ENCODE data around the gene PAWR. TPM values are rescaled to one million over a fixed set of nuclear protein-coding genes. Genes with fewer than 3 reads are reported as not detected.

PAWR gene
- total and polyA plus RNA-seq, 2 of the 13 experiments (the other 11 are each of a cell fraction or from before 2014, with no cell fraction given) = 29.1 to 36.1 TPM

GRCh38 chr12:79547044-79547734 is 143.6 kb downstream of the PAWR start (continued):
- TF ChIP-seq, protein P1, sequence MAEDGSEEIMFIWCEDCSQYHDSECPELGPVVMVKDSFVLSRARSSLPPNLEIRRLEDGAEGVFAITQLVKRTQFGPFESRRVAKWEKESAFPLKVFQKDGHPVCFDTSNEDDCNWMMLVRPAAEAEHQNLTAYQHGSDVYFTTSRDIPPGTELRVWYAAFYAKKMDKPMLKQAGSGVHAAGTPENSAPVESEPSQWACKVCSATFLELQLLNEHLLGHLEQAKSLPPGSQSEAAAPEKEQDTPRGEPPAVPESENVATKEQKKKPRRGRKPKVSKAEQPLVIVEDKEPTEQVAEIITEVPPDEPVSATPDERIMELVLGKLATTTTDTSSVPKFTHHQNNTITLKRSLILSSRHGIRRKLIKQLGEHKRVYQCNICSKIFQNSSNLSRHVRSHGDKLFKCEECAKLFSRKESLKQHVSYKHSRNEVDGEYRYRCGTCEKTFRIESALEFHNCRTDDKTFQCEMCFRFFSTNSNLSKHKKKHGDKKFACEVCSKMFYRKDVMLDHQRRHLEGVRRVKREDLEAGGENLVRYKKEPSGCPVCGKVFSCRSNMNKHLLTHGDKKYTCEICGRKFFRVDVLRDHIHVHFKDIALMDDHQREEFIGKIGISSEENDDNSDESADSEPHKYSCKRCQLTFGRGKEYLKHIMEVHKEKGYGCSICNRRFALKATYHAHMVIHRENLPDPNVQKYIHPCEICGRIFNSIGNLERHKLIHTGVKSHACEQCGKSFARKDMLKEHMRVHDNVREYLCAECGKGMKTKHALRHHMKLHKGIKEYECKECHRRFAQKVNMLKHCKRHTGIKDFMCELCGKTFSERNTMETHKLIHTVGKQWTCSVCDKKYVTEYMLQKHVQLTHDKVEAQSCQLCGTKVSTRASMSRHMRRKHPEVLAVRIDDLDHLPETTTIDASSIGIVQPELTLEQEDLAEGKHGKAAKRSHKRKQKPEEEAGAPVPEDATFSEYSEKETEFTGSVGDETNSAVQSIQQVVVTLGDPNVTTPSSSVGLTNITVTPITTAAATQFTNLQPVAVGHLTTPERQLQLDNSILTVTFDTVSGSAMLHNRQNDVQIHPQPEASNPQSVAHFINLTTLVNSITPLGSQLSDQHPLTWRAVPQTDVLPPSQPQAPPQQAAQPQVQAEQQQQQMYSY (CRISPR knock-in tag; IDR thresholded peaks at IDR 0.05) = 0 out of 2 replicates have a peak, but pooled peaks have one; percentile 44
- 0 out of 2 replicates have a peak, but pooled peaks have one; percentile 9 for TF ChIP-seq ZNF441 (CRISPR knock-in tag; IDR thresholded peaks at IDR 0.05; ENCODE audit: borderline replicate concordance)
- TF ChIP-seq ZBTB7B (CRISPR knock-in tag; IDR thresholded peaks at IDR 0.05) = peak; percentile 28; the same call in 1 of the 2 replicates
- TF ChIP-seq SOX13 (IDR thresholded peaks at IDR 0.05) = peak; percentile 63
- peak in 1 of 2 experiments; percentile 85; a peak in 2 of 4 replicates for TF ChIP-seq SOX13 (CRISPR knock-in tag; conservative IDR thresholded peaks at IDR 0.05 in 1 of 2, IDR thresholded peaks at IDR 0.05 in 1 of 2)
- TF ChIP-seq JUNB (CRISPR knock-in tag; IDR thresholded peaks at IDR 0.05; ENCODE audit: borderline replicate concordance) = peak; percentile 76
- no peak for TF ChIP-seq NR3C1 (CRISPR knock-in tag; IDR thresholded peaks at IDR 0.05)
- no peak for TF ChIP-seq ONECUT2 (CRISPR knock-in tag; IDR thresholded peaks at IDR 0.05)
- TF ChIP-seq MED1 (CRISPR knock-in tag; IDR thresholded peaks at IDR 0.05) = peak; percentile 87
- TF ChIP-seq ARID2 (CRISPR knock-in tag; IDR thresholded peaks at IDR 0.05; ENCODE audit: borderline replicate concordance) = no peak
- TF ChIP-seq POGK (CRISPR knock-in tag; conservative IDR thresholded peaks at IDR 0.05) = 0 out of 2 replicates have a peak, but pooled peaks have one; percentile 3
- TF ChIP-seq FOXO1 (CRISPR knock-in tag; IDR thresholded peaks at IDR 0.05) = peak; percentile 42; the same call in 1 of the 2 replicates
- no peak for TF ChIP-seq NR2F1 (CRISPR knock-in tag; IDR thresholded peaks at IDR 0.05)
- TF ChIP-seq, protein P2, sequence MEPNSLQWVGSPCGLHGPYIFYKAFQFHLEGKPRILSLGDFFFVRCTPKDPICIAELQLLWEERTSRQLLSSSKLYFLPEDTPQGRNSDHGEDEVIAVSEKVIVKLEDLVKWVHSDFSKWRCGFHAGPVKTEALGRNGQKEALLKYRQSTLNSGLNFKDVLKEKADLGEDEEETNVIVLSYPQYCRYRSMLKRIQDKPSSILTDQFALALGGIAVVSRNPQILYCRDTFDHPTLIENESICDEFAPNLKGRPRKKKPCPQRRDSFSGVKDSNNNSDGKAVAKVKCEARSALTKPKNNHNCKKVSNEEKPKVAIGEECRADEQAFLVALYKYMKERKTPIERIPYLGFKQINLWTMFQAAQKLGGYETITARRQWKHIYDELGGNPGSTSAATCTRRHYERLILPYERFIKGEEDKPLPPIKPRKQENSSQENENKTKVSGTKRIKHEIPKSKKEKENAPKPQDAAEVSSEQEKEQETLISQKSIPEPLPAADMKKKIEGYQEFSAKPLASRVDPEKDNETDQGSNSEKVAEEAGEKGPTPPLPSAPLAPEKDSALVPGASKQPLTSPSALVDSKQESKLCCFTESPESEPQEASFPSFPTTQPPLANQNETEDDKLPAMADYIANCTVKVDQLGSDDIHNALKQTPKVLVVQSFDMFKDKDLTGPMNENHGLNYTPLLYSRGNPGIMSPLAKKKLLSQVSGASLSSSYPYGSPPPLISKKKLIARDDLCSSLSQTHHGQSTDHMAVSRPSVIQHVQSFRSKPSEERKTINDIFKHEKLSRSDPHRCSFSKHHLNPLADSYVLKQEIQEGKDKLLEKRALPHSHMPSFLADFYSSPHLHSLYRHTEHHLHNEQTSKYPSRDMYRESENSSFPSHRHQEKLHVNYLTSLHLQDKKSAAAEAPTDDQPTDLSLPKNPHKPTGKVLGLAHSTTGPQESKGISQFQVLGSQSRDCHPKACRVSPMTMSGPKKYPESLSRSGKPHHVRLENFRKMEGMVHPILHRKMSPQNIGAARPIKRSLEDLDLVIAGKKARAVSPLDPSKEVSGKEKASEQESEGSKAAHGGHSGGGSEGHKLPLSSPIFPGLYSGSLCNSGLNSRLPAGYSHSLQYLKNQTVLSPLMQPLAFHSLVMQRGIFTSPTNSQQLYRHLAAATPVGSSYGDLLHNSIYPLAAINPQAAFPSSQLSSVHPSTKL (CRISPR knock-in tag; IDR thresholded peaks at IDR 0.05) = peak; percentile 54; the same call in 1 of the 2 replicates
- no peak for TF ChIP-seq ZNF546 (CRISPR knock-in tag; conservative IDR thresholded peaks at IDR 0.05)
- no peak for TF ChIP-seq MAF1 (CRISPR knock-in tag; IDR thresholded peaks at IDR 0.05; ENCODE audit: borderline replicate concordance)
- no peak for TF ChIP-seq KLF11 (CRISPR knock-in tag; IDR thresholded peaks at IDR 0.05)
- TF ChIP-seq RARA (CRISPR knock-in tag; IDR thresholded peaks at IDR 0.05) = peak; percentile 58; the same call in 1 of the 2 replicates
- TF ChIP-seq, protein P3, sequence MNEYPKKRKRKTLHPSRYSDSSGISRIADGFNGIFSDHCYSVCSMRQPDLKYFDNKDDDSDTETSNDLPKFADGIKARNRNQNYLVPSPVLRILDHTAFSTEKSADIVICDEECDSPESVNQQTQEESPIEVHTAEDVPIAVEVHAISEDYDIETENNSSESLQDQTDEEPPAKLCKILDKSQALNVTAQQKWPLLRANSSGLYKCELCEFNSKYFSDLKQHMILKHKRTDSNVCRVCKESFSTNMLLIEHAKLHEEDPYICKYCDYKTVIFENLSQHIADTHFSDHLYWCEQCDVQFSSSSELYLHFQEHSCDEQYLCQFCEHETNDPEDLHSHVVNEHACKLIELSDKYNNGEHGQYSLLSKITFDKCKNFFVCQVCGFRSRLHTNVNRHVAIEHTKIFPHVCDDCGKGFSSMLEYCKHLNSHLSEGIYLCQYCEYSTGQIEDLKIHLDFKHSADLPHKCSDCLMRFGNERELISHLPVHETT (CRISPR knock-in tag; conservative IDR thresholded peaks at IDR 0.05) = 0 out of 2 replicates have a peak, but pooled peaks have one; percentile 44
